NCI-H2107 treated with DMSO at 0.1 percent for 48 hours (cell line): Measurements from ENCODE around the gene ANKRD11.

Source experiments
- DNase-seq: peaks from one replicate; lab custom pipeline; 2025; ENCODE audit not compliant: unreplicated experiment; lab: John Stamatoyannopoulos, UW

The ANKRD11 gene

DNA sequence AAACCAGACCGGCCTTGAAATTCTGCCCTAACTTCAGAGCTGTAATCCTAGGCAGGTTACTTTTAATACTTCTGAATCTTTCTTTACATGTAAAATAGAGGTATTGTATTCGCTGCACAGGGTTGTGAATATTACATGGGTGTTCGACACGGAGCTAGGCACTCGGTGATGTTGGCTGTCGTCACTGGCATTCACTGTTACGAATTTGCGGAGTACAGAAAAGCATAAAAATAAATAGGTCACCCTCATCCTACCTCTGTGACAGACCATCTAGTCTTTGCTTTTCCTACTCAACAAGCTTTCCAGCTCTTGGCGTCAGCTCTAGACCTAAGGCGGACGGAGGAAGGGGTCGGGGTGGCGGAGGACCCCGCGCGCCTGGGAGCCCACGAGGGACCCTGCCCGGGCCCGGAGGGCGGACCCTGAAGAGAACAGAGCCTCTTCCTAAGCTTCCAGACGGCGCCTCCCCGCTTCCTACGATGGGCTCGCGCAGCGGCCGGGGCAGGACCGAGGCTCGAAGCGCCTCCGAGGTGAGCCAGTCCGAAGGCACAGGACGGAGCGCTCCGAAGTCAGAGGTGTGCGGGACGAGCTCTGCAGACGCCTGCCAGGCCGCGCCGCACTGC, 17.0 kb upstream of the ANKRD11 start:
- no peak for DNase-seq

DNA sequence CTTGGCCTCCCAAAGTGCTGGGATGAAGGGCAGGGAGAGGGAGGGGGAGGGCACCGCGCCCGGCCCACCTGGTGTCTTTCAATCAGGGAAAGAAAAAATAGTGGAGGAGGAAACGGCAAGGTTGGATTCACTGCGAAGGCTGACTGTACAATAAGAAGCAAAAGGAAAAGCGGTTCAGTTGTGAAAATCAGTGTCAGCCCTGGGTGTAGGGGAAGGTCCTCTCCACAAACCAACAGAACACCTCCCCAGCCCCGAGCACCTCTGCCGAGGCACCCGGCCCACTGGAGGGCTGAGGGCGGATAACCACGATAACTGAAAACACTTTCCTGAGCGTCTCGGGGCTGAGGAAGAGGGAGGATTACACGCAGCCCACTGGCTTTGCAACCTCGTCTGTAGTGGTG, 16.4 kb upstream of the ANKRD11 start:
- DNase-seq: no peak

DNA sequence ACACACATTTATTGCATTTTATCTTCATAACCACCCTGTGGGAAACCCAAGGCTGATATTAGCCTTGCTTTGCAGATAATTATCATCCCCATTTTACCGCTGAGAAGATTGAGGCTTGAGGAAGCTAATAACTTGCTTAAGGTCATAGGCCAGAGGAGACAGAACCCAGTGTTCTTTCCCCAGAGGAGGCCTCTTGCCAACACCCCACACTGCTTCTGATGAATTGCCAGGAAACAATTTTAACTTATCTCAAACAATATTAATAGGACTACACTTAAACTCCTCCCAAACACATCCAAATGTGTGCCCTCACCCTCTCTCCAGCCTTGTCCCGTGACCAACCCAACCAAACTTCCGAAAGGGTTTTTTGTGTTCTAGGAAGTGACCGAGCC, 15.7 kb upstream of the ANKRD11 start:
- DNase-seq: no peak

DNA sequence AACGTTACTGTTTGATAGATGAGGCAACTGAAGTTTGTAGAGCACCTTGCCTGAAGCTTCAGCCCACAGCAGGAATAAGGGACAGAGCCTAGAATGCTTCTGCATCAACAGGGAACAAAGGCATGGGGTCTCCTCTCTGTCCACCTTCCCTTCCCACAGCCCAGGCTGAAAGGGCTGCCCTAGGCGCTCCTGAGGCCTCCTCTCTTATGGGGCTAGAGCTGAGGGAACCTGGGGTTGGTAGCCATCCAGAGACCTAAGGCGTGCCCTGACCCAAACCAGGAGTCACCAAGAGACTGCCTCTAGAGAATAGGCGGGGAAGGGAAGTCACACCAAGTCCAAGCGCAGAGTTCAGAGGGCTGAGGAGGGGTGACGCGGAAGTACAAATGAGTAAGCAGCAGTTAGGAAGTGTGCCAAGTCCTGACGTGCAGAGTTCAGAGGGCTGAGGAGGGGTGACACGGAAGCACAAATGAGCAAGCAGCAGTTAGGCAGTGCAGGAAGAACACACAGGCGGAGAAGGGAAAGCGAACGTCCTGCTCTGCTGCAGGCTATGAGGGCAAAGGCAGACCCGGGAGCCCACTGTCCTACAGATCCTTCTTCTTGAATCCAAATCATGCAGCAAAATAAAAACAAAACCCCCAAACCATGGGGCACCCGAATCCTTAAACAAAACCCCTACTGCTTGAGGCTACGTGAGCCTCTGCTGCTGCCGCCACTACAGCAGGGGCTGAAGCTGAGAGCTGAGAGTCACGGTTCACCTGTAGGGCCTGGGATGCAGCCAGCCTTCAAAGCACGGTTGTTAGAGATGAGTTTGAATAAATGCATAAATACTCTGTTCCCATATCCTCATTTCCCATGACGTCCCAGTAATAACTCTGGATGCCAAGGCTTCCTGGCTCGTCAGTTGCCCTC, 15.1 kb upstream of the ANKRD11 start:
- no peak for DNase-seq

DNA sequence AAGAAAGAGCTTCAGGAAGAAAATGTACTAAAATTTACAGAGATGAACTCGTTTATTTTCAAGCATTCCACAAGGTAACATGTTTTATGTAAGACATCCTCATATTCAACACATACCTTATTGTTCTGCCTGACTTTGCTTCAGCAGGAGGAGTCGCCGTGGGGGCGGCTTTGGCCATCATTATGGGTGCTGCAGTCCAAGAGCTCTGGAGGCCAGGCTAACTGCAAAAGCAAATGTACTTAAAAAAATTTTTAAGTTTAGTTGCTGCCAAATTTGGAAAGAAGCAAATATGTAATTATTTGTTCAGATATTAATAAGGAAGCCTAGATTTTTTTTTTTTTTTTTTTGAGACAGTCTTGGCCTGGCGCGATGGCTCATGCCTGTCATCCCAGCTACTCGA, 13.7 kb upstream of the ANKRD11 start:
- no peak for DNase-seq

DNA sequence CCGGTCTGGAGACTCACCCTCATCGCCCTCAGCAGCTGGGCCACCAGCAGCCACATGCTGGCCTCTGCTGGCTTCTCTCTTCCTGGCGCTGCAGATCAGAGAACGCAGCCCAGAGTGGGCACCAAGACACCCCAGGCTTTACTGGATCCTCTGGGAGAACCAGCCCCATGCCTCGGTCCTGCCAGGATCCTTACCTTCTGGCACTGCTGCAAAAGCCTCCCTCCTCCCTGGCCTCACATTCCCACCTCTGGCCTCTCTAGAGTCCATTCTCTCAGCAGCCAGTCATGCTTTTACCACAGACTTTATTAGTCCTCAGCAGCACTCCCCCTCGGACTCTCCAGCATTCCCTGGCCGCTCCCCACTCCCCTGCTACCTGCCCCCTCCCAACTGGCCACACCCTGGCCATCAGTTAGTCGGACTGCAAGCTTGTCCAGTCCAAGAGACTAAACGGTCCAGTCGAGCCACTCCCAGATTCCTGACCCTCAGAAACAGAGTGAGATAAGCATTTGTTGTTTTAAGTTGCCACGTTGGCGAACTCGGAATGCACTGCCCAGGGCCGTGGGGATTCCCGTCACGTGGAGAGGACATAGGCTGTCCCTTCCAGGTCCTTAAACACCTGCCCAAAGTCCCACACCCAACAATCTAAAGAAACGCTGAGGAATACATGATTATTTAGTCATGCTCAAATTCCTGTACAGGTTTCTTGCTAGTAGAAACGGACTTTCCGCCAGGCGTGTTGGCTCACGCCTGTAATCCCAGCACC, 11.9 kb upstream of the ANKRD11 start:
- no peak for DNase-seq

DNA sequence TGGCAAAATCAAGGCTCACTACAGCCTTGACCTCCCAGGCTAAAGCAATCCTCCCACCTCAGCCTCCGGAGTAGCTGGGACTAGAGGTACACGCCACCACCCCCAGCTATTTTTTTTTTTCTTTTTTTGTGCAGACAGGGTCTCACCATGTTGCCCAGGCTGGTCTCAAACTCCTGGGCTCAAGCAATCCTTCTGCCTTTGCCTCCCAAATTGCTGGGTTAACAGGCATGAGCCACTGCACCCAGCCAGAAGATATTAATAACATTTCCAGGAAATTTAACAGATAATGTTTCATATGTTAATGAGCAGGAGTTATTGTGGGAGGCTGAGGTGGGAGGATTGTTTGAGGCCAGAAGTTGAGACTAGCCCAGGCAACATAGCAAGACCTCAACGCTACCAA, 9.4 kb upstream of the ANKRD11 start:
- no peak for DNase-seq

DNA sequence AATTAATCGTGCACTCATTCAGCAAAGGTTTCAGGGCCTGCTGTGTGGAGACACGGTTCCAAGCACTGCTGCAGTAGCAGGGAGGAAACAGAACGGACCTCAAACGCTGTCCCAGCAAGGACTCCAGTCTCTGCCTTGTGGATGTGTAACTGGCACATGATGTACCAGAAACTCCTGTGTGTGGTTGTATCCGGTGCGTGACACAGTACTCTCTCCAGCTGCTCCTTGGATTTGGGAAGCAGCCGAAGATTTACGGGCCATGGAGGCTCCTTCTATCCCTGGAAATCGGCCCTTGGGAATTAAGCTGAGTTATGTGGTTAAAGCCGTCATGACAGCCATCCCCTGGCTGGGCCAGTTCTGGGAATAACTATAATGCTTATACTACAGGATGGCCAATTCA, 8.5 kb upstream of the ANKRD11 start:
- DNase-seq: no peak

DNA sequence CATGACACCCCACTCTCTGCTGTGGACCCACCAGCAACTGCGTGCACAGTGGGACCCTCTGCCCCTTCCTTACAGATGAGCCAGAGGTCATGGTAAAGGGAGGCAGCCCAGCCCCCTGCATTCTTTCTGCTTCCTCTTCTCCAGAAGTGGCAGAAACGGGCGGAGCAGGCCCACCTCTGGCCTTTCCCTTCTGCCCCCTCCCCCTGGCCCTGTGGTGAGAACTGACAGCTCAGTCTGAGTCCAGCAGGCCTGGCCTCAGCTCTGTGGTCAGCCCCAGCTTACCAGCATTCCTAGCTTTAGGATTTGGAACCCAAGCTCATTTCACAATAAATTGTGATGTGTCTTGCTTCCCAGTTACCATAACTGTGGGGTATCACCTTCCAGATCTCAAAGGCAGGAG, 4.8 kb upstream of the ANKRD11 start:
- no peak for DNase-seq

DNA sequence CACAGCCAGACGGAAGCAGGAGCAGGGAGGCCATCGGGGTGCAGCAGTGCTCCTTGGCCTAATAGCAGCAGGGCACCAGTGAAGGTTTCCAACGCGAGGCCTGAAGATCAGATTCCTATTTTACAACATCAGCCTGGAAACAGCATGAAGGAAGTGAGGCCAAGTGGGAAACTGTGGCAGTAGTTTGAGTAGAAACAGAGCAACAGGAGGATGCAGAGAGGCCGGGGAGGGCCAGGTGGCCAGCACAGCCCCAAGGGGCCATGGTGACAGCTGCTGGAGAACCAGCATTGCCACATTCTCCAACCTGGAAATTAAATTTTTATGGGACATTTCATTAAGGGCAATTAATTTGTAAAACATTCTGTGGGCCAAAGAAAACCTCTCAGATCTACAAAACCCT, 3.4 kb upstream of the ANKRD11 start:
- DNase-seq: no peak

DNA sequence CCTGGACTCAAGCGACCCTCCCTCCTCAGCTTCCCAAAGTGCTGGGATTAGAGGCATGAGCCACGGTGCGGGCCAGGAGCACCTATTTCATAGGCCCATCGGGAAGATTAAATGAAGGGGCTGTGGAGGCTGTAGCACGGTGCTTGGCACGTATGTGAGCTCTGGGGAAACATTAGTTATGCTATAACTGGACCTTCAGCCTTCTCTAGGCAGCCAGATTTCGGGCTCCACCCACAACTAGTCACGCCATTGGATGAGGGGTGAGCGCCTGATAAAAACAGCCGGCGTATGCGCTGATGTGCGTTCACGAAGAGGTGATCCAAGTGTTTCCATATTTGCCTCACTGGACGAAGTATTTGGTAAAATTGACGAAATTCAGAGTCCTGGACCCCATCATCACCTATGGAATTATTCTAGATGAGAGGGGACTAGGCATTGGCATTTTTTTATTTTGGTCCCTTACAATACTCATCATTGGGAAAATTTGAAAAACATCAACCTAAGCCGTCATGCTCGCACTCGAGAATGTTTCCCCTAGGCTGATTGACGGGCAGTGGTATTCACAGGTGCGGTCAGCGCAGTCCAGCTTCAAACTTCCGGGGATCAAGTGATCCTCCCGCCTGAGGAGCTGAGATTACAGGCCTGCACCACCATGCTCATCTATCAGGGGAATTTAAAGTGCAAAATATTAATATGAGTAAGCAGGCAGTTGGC, 1.8 kb upstream of the ANKRD11 start:
- no peak for DNase-seq

DNA sequence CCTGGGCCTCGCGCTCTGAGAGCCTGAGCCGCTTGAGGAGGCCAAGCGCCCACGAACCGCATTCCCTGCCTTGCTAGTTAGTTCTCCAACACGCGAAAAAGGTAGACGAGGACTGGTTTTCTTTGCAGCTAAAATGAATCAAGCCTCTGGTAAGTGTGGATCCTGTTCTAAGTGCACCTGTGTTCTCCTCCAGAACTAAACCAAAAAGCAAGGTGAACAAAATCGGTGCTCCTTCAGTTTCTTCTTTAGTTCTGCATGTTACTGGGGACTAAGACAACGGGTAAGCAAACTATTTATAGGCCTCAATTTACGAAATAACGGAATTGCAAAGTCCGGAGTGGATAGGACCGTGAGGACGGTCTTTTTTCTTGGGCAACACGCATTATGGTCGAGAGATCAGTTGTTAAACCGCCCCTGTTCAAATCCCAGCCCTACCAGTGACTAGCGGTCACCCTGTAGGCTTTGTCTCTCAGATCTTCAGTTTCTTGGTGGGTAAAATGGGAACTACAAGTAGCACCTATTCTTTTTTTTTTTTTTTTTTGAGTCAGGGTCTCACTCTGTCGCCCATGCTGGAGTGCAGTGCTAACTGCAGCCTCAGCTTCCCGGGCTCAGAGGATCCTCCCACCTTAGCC, 993 bp upstream of the ANKRD11 start:
- no peak for DNase-seq

DNA sequence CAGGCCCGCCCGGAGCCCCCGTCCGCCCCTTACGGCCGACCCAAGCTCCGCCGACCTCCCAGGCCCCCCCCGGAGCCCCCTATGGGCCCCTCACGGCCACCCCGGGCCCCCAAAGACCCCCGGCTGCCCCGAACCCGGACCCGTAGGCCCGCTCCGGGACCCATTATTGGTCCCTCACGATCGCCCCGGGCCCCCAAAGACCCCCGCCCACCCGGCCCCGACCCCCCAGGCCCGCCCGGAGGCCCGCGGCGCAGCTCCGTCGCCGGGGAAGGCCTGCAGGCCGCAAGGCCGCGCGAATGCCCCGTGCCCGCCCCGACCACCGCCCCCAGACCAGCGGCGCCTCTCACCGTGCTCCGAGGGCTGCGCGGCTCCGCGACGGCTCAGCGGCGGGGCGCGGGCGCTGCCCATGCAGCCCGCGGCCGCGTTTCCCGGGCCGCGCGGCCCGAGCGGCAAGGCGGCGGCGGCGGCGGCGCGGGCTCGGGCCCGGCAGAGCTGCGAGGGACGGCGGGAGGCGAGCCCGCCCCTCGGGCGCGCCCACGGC, 393 bp downstream of the ANKRD11 start:
- DNase-seq: no peak

DNA sequence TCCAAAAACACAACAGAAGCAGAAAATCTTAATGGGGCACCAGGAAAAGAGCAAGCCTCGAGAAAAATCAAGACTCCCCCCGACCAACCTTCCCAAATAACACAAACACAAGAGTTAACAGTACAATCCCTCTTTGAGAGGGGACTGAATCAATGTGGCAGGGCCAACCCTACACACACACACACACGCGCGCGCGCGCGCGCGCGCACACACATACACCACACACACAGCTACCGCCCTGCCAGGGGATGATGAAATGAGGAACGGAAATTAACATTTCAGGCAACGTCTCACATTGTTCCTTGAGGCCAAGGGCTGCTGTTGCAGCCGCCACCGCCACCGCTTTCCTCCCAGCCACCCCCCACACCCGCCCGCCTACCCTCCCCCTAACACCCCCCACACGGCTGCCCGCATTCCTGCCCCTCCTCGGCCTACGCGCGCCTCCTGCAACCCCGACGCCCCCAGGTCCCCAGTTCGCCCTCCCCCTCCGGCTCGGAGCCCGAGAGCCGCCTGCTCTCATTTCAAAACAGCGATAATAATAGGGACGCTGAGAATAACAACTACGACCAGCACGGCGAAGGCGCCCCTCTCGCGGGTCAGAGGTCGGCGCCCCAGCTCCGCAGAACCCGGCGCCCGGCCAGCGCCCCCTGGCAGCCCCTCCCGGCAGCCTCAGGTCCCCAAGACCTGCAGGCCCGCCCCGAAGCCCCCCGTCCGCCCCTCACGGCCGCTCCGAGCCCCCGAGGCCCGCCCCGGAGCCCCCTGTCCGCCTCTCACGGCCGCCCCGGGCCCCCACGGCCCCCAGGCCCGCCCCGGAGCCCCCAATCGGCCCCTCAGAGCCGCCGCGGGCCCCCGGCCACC, 1.1 kb downstream of the ANKRD11 start:
- peak; percentile 41 for DNase-seq

DNA sequence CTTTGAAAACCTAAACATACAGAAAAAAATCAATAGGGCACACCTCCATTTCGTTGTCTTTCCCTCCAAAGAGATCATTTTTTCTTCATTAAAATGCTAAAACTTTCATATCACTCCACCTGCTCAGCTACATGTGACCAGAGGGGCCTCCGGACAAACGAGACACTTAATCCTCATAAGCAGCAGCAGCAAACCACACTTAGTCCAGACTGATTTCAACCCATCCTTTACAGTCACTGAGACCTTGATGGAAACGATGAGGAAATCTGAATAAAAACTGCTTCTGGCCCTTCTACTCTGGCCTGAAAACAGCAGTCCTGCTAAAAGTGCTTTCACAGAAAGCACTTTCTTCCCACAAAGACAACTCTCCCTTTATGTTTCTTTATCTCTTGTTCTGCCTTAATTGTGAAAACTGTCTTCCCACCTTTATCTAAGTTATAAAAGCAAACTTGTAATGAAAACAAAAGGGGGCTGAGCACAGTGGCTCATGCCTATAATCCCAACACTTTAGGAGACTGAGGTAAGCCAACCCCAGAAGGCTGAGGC, 4.6 kb downstream of the ANKRD11 start:
- no peak for DNase-seq

DNA sequence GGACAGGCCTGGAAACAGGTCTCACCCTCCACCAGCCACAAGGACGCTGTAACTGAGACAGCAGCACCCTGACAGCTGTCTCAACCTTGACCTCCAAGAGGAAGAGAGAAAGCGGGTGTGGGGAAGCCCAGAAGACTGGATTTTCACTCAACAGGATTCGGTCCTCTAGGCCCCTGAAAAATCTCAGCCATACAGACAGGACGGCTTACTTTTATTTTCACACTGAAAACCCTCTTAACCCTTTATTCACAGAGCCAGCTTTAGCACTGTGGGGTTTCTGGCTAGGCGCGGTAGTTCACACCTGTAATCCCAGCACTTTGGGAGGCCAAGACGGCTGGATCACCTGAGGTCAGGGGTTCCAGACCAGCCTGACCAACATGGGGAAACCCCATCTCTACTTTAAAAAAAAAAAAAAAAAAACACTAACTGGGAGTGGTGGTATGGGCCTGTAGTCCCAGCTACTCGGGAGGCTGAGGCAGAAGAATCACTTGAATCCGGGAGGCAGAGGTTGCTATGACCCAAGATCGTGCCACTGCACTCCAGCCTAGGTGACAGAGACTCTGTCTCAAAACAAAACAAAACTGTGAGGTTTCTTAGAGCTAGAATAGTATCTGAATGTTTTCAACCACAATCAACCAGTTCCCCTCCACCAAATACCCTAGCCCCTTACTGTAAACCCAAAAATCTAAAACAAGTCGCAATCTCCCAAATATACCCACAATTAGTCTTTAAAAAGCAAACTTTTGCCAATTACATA, 5.3 kb downstream of the ANKRD11 start:
- no peak for DNase-seq

DNA sequence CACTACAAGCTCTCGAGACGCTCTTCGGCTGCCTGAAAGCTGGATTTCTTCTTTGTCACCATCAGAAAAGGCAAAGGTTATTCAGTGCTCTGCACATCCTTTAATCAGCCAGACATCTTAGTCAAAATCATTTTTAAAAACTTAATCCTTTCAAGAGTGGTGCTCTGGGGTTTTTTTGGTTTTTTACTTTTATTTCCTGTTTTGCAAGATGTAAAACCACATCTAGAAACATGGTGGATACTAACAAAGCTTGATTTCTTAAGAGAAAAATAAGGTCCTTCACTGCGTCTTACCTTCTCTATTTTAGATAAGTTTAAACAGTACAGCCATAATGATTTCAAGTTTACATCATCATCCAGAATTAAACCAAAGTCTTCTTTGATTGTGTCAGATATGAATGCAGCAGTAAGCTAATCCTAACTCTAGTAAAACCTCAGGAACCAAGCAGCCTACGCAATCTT, 6.3 kb downstream of the ANKRD11 start:
- DNase-seq: no peak

DNA sequence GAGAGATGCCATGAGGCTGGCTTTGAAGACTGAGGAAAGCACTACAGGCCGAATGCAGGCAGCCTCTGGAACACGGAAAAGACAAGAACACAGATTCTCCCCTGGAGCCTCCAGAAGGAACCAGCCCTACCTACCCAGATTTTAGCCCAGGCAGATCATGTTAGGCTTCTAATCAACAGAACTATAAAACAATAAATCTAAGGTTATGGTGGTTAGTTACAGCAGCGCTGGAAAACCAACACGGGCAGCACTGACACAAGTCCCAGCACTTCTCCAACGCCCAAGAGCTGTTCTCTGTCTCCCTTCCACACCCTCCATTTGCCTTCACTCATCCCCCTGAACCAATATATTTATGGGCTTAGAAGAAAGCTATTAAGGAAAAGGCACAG, 7.5 kb downstream of the ANKRD11 start:
- no peak for DNase-seq
